Renal cortex interstitium (tissue), 11 donors: ENCODE measurements around the gene FAM193A. TPM values are rescaled to one million over a fixed set of nuclear protein-coding genes. Genes with fewer than 3 reads are reported as not detected.
A peak's percentile ranks its signal among the peaks of the same experiment; 100 is the strongest.
"Not testable (repeated sequence)": the region's sequence is repeated elsewhere in the genome, so short reads cannot be mapped to it uniquely, and the experiment has no call there.

ENCODE experiments used
- DNase-seq, 11 donors: peaks; one replicate each; pipeline ENCODE4 v3.0.0-alpha.2; 2013; ENCODE audit warnings: low read depth in 9 of 11, low spot score in 4 of 11; ENCODE audit errors: extremely low read depth in 1 of 11
- polyA plus RNA-seq, 3 donors: library from polyadenylated mRNA; unstranded; fragments of 120-200 nt; gene quantifications; one replicate each; pipeline ENCODE4 v1.2.1, GENCODE V29; 2013; ENCODE audit not compliant: insufficient read length in 3 of 3

Gene FAM193A
- polyA plus RNA-seq, 3 donors: 26.5 to 29.7 (median 29.2) TPM

- DNase-seq: no peak
Observed at GRCh38 chr4:2512396-2513135, 23.9 kb upstream of the FAM193A start.

- not testable (repeated sequence) for DNase-seq
Observed at GRCh38 chr4:2514193-2514592, 22.3 kb upstream of the FAM193A start.

- not testable (repeated sequence) for DNase-seq
Observed at GRCh38 chr4:2514944-2515343, 21.5 kb upstream of the FAM193A start.

- DNase-seq: no peak
Observed at GRCh38 chr4:2515830-2516550, 20.5 kb upstream of the FAM193A start.

GRCh38 chr4:2516635-2517034, 19.8 kb upstream of the FAM193A start:
- DNase-seq: no peak

GRCh38 chr4:2526559-2526958, 9.9 kb upstream of the FAM193A start:
- no peak for DNase-seq

- peak in 5 of 11 donors; percentile 1 to 12 (median 3) for DNase-seq
Observed at GRCh38 chr4:2534904-2535375, 1.5 kb upstream of the FAM193A start.

- DNase-seq: peak; percentile 16 to 43 (median 27)
Observed at GRCh38 chr4:2535376-2536192, 863 bp upstream of the FAM193A start.

GRCh38 chr4:2537011-2537830, 774 bp downstream of the FAM193A start:
- peak; percentile 14 to 49 (median 31) for DNase-seq

GRCh38 chr4:2543580-2544191, 7.2 kb downstream of the FAM193A start:
- DNase-seq: not testable (repeated sequence)

GRCh38 chr4:2545321-2546013, 9.0 kb downstream of the FAM193A start:
- no peak for DNase-seq

GRCh38 chr4:2546286-2546823, 9.9 kb downstream of the FAM193A start:
- DNase-seq: no peak

GRCh38 chr4:2546961-2547691, 10.7 kb downstream of the FAM193A start:
- DNase-seq: not testable (repeated sequence)

- no peak for DNase-seq
Observed at GRCh38 chr4:2551118-2551517, 14.7 kb downstream of the FAM193A start.

- no peak for DNase-seq
Observed at GRCh38 chr4:2552806-2553205, 16.4 kb downstream of the FAM193A start.

GRCh38 chr4:2558301-2558700, 21.9 kb downstream of the FAM193A start:
- no peak for DNase-seq

- DNase-seq: no peak
Observed at GRCh38 chr4:2560167-2560566, 23.7 kb downstream of the FAM193A start.
